Epithelial cell of esophagus (primary cell): ENCODE results near the gene SH3RF2.
A peak's percentile ranks its signal among the peaks of the same experiment; 100 is the strongest.

Experiments
- DNase-seq: peaks from one replicate; pipeline ENCODE4 v3.0.0; 2010; ENCODE audit warnings: low read depth
- H3K4me3 ChIP-seq: 2 replicates; pipeline ENCODE4 v1.5.1; 2011; ENCODE audit warnings: mild to moderate bottlenecking, low read length, control low read depth
- CTCF ChIP-seq: IDR thresholded peaks from 2 replicates; pipeline ENCODE4 v1.5.1; 2011; ENCODE audit warnings: low read depth, mild to moderate bottlenecking, low read length, control low read depth, inconsistent platforms; ENCODE audit not compliant: insufficient read depth; ENCODE audit errors: missing control alignments

SH3RF2 gene

DNA sequence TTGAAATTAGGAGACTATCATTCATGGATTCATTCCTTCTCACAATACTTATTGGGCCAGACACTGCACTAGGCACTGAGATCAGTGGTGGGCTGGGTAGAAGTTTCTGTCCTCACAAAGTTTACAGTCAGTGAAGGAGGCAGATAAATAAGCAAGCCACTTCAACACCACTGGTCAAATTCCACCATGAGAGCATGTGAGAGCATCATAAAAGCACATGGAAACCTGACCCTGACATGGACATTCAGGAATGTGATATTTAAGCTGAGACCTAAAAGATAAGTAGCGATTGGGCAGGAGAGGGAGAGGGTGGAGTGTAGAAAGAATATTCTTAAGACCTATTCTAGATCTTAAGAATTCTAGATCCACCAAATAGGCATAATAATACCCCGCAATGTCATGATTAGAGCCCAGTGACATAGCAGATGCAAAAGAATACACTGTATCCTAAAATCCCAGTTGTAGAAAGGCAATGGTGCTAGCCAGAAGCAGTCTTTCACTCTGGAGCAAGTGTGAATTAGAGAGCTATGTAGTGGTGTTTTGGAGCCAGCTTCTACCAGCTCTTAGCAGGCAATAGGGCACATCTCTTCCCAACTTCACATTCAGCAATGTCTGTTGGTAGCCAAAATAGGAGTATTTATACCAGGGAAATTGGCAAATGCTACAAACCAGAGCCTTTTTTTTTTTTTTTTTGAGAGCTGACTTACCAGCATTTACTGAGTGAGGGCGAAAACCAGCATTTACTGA lies 46.4 kb downstream of the SH3RF2 start:
- H3K4me3 ChIP-seq, result no peak overlapping the region
- no peak for DNase-seq
- TF ChIP-seq CTCF, result no peak

- TF ChIP-seq CTCF, result no peak
- no peak for DNase-seq
- no peak overlapping the region for H3K4me3 ChIP-seq
These were observed 47.1 kb downstream of the SH3RF2 start for GRCh38 chr5:145983446-145983845.

GRCh38 chr5:145984072-145984471 lies 47.7 kb downstream of the SH3RF2 start:
- H3K4me3 ChIP-seq, result no peak overlapping the region
- DNase-seq, result peak; percentile 84
- TF ChIP-seq CTCF, result no peak

GRCh38 chr5:145987856-145988255 lies 51.5 kb downstream of the SH3RF2 start:
- no peak for DNase-seq
- H3K4me3 ChIP-seq, result no peak overlapping the region
- TF ChIP-seq CTCF, result no peak

GRCh38 chr5:145988993-145989392 lies 52.6 kb downstream of the SH3RF2 start:
- H3K4me3 ChIP-seq, result no peak overlapping the region
- no peak for TF ChIP-seq CTCF
- DNase-seq, result no peak

GRCh38 chr5:145989428-145989827 lies 53.0 kb downstream of the SH3RF2 start:
- no peak overlapping the region for H3K4me3 ChIP-seq
- no peak for DNase-seq
- no peak for TF ChIP-seq CTCF

GRCh38 chr5:145990170-145990569 lies 53.8 kb downstream of the SH3RF2 start:
- H3K4me3 ChIP-seq, result no peak overlapping the region
- DNase-seq, result no peak

More at GRCh38 chr5:145990170-145990569, 53.8 kb downstream of the SH3RF2 start:
- TF ChIP-seq CTCF, result no peak
